Measurements from ENCODE around the gene USH2A.

The USH2A gene

DNA sequence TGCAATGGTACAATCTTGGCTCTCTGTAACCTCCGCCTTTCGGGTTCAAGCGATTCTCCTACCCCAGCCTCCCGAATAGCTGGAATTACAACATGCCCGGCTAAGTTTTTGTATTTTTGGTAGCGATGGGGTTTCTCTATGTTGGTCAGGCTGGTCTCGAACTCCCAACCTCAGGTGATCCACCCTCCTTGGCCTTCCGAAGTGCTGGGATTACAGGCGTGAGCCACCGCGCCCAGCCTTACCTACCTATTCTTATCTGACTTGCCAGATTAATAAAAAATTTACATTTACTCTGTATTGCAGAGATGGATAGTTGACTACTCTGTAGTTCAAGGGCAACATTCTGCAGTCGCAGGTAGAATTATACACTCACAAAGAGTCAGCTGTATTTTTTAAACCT, 496.6 kb downstream of the USH2A start:
- no peak for DNase-seq (ENCODE audit: low spot score)

DNA sequence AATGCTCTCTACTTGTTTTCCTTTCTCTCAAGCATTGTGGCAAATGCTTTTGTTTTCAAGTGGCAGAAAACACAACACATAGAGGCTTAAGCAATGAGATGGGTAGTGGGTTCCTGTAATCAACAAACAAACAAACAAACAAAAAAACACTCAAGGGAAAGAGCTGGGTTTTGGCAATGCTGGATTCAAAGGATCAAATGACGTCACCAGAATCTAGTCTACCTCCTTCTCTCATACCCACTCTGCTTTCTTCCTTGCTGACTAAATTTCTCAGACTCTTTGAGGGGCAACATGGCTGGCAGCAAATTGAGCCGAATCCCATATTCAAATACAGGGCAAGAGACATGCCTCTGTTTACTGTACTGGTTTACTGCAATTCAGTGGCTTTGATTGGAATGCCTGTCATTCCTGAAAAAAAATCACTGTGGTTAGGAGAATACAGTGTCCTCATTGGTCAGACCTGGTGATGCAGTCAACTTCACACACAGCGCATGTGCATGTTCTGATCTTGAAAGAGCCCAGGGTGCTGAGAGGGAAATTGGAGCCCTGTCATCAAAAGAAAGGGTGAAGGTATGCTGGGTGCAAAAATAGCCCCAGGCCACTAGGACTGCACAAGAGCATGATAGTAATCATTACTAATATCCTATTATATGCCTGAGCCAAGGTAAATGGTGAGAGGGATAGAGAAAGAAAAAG, 500.0 kb downstream of the USH2A start:
- DNase-seq (ENCODE audit: low spot score), result no peak

DNA sequence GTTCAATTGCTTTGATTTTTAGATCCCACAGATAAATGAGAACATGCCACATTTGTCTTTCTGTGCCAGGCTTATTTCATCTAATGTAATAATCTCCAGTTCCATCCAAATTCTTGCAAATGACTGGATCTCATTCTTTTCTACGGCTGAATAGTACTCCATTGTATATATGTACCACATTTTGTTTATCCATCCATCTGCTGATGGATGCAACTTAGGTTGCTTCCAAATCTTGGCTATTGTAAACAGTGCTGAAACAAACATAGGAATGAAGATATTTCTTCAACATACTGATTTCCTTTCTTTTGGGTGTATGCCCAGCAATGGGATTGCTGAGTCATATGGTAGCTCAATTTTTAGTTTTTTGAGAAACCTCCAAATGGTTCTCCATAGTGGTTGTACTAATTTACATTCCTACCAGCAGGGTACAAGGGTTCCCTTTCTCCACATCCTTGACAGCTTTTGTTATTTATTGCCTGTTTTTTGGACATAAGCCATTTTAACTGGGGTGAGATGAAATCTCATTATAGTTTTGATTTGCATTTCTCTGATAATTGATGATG, 511.8 kb downstream of the USH2A start:
- DNase-seq (ENCODE audit: low spot score), result no peak

DNA sequence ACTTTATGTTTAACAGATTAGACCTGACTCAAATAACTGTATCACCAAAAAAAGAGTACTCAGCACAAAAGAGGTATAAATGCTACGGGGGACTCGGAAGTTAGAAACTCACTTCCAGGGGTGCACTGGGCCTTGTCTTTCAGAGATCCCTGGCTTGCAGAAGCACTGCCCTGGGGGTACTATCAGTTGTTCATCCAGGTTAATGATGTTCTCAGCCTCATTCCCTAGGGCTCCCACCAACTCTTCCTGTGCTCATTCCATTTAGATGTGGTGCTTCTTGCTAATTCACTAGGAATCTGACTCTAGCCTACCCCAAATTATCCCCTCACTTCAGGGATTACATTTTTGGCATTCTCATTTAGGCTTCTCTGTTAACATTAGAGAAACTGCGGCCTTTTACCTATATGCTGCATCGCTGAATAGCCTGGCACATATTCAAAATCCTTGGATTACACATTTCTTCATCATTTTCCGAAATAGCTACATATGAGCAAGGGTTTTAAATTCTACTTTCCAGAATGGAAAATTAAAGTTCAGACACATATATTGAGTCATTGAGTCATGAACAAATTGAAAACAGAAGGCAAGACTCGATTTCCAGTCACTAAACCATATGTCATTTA, 517.6 kb downstream of the USH2A start:
- DNase-seq (ENCODE audit: low spot score), result no peak

DNA sequence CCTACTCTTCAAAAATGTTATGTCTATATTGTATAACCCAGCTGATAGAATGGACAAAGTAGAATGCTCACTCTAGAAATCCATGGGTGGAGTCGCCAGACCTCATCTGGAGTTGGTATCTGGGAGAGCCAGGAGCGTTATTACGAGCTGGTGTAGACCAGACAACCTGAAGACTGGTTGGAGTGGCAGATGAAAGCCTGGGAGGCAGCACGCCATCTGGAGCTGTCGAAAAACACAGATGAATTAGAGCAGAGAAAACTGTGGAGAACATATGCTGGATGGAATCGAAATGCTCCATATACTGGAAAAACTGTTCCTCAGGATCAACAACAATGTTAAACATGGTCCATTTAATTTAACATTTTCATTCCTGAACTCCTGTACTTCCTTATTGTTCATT, 522.6 kb downstream of the USH2A start:
- no peak for DNase-seq (ENCODE audit: low spot score)

DNA sequence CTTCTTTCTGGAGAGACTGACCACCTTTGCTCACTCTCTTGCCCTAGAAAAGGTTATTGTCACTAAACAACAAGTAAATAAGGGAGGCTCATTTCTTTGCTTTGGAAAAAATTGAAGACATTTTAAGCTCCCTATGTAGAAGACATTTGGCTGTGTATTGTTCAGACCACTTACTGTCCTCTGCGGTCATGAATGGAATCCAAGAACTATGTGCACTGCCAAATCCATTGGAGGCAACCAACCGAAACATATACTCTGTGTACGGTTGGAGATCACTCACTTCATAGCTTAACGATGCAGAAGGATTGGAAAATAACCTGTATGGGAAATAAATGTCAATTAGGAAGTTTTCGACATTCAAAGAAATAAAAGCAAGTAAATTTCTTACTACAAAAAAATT, 523.3 kb downstream of the USH2A start:
- DNase-seq (ENCODE audit: low spot score), result no peak

DNA sequence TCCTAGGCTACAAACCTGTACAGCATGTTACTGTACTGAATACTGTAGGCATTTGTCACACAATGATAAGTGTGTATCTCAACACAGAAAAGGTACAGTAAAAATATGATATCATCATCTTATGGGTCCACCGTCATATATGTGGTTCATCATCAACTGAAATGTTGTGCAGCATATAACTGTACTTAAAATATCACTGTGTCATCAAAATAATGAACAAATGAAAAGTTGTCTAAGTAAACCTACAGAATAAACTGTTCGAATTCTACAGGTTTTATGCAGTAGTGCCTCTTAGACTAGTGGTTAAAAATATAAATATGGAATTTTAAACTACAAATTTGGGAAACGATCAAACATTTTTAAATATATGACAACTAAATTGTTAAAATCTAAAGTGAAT, 527.4 kb downstream of the USH2A start:
- DNase-seq (ENCODE audit: low spot score), result no peak

DNA sequence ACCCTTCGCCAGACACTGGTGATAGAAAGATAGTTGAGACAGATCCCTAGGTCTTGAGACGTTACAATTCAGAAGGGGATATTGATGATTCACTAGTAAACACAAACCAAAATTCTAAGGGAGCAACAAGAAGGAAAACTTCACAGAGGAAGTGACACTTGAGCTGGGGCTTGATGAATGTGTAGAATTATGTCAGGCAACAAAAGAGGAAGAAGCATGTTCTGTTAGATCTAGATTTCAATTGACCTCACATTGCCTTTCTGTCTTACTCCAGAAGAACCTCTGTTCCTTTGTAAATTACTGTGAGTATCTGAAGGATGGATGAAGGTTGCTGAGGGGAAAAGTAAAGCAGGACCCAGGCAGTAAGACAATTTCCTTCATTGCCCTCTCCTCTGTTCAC, 528.0 kb downstream of the USH2A start:
- DNase-seq (ENCODE audit: low spot score), result no peak

DNA sequence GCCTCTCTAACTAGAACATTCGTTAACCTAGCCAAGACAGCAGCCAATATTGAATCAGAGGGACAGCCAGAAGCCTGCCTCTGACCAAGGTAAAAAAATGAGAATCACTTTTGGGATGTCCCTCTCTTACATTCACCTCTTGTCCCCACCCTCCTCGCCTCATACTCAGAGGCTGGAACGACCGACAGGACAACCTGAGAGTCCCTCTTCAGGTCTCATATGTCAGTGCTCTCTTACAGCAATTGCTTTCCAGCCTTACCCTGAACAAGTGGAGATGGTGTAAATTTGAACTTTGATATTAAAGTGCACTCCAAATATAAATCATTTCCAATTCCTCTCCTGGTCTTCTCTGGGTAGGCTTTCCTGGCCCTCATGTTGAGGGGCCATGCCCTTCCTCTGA, 528.6 kb downstream of the USH2A start:
- DNase-seq (ENCODE audit: low spot score), result no peak

DNA sequence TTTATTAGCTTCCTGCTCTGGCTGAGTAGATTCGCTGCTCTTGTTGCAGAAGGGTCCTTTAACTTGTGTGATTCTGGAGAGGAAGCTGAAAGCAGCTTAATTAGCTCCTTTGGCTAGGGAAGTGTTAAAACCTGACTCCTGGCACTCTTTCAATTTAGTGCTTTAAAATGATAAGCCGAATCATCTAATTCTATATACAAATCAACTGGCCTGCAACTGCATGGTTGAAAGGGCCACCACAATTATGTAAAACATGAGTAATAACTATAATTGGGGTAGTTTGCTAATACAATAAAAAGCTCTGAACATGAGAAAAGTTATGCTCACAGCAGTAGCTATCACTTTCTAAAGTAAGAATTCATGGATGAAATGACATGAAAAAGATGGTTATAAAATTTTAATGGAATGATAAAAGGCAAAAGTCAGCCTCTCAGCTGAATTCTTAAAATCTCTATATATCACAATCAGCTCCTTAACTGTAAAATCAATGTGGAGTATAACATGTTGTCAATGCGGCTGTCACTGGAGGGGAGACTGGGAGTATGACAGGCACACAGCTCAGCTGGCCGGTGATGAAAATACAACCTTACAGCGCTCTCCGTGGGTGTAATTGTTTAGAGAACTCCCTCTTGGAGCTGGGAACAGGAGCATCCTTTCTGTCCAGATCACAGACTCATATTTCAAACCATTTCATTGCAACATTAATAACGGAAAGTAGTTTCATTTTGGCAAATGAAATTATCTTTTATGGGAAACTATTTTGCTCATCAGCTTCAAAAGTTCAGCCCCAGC, 531.8 kb downstream of the USH2A start:
- DNase-seq (ENCODE audit: low spot score), result no peak

DNA sequence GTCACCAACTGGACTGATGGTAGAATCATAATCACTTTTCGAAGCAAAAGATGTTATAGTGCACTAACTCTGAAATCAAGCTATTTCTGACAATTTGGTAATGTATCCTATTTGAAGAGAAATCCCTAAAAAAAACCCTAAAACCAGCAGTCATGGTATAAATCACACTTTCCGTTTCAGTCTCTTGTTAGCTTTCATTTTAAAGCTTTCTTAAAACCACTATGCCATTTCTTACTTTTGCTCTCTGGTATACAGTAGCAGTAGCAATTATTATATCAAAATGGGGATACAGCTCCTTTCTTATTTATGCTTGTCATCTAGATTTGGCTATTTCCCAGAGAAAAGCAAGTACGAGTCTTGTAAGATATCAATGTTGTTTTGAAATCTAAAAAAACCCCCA, 532.8 kb downstream of the USH2A start:
- DNase-seq (ENCODE audit: low spot score), result no peak

DNA sequence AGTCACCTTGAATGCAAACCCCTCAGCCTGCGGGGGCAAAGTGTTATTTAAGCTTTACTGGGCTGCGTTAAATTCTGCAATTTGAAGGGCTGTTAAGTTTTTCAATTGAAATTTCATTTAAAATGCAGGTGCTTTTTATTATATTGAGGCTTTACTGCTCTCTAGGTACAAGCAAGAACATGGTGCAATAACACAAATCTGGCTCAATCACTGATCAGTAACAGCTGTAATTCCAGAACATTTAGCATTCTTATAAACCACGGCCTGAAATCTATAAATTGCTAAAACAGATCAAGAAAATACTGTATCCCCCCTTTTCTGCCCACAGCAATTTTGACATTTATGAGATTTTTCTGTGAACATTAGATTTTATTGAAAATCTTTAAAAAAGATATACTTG, 533.4 kb downstream of the USH2A start:
- DNase-seq (ENCODE audit: low spot score), result no peak

DNA sequence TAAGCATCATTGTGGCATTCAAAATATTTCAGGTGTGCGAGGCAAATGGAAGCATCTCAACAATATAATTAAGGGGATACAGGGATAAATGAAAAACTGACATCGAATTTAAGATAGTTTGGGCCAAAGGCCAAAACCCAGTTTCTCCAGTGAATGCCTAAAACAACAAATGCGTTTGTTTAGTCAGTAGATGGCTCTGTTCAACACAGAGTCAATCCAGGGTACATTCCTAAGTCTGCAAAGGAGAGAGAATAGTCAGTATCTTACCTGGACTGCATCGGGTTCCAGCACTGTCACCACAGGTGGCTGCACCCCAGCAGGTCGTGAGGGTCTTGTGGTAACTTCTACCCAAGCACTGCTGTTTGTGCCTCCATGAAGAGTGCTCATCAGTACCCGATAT, 535.1 kb downstream of the USH2A start:
- DNase-seq (ENCODE audit: low spot score), result no peak

DNA sequence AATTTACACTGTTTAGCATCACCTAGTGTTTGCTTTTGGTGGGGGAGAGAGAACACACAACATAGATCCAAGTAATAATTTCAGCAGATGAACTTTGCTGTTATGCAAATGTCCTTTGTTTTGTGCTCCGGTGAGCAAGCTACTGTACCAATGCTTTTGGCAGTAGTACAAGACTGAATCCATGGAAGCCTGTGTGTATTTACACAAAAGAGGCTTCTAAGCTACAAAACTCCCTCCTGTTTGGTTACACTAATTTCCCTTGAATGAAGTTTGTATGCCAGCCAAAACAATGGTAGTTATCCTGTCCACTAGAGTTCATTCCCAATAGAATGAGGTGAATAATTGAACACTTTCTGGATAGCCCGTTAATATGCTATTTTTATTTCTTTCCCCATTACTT, 535.6 kb downstream of the USH2A start:
- no peak for DNase-seq (ENCODE audit: low spot score)

DNA sequence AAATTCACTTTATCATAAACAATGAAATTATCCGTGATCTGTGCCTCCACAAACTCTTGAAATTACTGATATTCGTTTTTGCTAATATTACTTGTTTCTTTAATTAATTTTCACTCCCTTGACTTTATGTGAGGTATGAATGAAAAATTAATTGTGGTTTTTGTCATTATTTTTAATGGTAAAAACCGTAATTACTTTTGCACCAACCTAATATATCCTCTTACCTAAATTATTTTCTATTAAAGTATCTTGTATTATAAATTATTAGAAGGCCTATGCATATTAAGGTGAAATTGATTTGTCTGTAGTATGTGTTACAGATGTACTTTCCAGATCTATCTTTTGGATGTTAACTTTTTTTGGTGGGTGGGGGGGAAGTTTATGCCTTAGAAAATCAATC, 540.2 kb downstream of the USH2A start:
- DNase-seq (ENCODE audit: low spot score), result no peak

DNA sequence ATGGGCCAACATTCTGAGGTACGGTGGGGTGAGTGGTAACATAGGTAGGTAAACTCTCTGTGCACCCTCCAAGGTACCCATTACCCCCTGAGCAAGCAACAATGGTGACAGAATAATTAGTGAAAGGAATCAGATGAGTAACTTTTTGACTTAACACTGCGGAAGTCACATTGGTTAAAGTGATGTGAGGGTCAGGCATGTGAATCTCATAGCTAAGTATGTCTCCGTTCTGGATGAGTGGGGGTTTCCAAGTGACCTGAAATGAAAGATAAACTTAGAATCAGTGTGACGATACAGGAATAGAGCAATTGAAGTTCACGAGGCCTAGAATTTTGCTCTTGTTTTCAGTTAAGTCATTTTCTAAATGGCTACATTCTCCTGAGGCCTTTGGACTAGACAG, 544.4 kb downstream of the USH2A start:
- no peak for DNase-seq (ENCODE audit: low spot score)

DNA sequence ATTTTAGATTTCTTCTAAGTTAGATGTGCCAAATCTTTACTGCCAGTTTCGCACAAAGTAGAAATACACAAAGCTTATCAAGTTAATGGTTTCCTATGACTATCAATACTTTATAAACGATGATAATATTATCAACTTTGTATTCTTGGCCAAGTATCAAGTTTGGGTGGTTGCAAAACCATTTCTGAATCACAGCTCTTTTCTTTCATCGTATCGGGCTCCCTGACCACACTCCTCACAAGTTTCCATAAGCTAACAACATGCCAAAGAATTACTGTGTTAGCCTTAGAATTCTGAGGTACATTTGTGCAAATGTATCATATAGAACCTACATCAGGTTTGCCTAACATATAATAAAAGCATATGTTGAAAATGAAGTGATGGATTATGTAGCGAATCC, 545.1 kb downstream of the USH2A start:
- no peak for DNase-seq (ENCODE audit: low spot score)

DNA sequence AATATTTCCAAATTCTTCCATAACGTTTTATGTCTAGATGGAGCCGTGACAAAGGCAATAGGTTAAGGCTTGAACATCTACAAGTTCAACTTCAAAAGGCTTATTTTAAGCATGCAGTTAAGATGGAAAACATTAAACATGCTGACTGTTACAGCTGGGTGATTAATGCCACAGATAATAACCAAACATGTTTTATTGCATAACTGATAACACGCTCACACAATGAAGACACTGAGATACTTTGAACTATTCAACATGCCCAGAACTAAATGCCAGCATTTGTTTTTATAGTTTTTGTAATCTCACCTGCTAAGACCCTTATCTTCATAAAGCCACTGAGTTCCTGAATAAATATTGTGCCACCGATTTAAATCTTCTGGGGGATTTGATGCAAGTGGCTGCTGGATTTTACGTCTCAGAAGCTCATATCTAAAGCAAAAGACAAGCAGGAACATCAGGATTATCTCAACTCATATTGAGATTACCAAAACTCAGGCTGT, 545.7 kb downstream of the USH2A start:
- no peak for DNase-seq (ENCODE audit: low spot score)

DNA sequence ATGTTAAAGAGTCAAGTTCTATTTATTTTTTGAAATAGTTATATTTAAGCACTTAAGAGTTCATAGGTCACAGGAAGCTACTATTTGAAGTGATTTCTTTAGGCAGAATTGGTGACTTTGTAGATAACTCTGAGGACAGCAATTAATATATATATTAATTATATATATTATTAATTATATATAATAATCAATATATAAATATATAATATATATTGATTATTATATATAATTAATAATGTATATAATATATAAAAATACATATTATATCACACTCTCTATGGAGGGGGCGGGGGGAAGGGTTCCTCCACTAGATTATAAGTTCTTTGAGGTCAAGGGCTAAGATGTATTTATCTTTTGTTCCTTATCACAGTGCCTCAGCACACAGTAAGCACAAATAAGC, 547.5 kb downstream of the USH2A start:
- DNase-seq (ENCODE audit: low spot score), result no peak

DNA sequence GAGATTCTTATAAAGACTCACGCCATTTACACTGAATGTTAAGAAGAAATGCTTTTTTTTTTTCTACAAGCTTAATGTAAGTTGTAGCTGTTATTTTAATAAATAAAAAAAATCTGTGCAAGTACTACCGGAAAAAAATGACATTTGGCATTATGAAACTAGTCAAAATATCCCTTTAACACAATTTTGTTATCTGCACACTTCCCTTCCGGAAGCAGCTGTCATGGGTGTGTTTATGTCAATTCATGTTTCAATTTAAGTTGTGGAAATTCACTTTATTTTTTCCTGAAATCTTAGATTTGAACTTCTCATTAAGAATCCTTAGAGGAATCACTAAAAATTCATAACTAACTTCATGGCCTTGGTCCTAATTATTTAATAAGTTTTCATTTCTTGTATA, 548.0 kb downstream of the USH2A start:
- no peak for DNase-seq (ENCODE audit: low spot score)

DNA sequence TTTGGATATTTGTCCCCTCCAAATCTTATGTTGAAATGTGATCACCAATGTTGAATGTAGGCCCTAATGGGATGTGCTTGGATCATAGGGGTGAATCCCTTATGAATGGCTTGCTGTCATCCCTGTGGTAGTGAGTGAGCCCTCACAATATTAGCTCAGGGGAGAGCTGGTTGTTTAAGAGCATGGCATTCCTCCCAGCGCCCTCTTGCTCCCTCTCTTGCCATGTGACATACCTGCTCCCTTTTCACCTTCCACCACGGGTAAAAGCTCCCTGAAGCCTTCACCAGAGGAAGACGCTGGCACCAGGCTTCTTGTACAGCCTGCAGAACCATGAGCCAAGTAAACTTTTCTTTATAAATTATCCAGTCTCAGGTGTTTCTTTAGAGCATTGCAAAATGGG, 550.6 kb downstream of the USH2A start:
- no peak for DNase-seq (ENCODE audit: low spot score)

DNA sequence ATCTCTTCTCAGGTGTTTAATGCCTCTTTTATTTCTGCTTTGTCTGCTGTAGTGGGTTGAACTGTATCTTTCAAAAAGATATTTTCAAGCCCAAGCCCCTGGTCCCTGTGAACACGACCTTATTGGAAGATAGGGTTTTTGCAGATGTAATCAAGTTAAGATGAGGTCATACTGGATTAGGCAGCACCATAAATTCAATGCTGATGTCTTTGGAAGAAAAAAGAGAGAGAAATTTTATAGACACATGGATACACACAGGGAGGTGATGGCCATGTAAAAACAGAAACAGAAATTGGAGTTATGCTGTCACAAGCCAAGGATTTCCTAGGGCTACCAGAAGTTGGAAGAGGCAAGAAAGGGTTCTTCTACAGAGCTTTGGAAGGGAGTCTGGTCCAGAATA, 554.7 kb downstream of the USH2A start:
- no peak for DNase-seq (ENCODE audit: low spot score)

DNA sequence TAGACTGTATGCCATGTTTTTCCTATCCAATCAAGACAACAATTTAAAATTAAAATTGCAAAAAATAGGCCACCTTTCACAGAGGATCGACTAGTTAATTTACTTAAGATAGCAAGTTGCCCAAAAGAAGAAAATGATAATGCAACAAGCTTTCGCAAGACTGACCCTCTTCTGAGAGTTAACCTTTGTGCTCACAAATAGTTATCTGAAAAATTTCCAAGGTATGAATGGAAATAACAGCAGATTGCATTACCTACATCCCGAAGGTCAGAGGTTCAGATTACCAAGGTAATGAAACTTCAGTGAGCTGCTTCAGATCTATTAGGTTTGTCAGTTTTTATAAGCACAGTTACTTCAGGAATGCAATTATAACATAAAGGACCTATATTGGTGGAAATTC, 558.2 kb downstream of the USH2A start:
- no peak for DNase-seq (ENCODE audit: low spot score)

All from putamen (tissue), 1 donor.